ENCODE data around the gene ZNF521.

Gene ZNF521

DNA sequence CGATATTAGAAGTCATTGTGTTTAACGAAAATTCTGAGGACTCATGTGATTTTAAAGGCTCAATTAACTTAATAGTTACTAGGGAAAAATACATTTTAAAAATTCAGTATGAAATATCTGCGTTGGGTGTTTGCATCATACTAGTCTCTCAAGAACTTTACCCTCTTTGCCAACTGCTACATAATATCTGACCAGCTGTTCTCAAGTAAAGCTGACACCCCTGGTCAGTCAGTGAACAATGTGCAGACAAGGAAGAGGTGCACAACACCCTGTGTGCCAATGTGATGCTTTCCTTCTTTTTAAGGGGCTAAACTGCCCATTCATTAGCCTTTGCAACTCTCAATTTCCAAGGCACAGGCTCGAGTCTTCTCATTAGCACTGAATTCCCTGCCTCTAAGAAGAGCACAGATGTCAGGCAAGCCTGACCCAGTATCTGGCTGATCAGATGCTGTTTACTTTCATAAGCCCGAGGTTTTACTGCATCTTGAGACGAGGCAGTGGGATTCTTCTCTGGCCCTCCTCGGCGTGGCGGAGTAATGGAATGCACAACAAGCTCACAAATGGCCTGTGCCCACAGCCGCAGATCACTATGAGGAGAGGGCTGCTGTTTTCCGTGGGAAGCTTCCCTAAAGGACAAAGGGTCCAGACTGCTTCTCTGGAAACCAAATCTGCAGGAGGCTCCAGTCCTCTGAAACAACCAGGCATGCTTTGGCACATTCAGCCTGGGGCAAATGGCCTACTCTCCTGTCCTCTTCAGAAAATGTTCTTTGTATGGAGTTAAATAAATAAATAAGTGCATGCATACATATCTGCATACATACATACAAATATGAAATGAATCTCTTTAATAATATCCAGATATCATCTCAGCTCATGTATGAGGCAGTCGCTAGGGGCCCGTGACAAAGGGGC, 240.3 kb downstream of the ZNF521 start:
- DNase-seq: no peak

DNA sequence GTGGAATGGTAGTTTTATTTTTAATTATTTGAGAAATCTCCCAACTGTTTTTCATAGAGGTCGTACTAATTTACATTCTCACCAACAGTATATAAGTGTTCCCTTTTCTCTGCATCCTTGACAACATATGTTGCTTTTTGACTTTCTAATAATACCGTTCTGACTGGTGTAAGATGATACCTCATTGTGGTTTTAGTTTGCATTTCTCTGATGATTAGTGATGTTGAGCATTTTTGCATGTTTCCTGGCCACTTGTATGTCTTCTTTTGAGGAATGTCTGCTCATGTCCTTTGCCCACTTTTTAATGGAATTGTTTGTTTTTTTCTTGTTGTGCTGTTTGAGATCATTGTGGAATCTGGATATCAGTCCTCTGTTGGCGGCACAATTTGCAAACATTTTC, 242.5 kb downstream of the ZNF521 start:
- no peak for DNase-seq

DNA sequence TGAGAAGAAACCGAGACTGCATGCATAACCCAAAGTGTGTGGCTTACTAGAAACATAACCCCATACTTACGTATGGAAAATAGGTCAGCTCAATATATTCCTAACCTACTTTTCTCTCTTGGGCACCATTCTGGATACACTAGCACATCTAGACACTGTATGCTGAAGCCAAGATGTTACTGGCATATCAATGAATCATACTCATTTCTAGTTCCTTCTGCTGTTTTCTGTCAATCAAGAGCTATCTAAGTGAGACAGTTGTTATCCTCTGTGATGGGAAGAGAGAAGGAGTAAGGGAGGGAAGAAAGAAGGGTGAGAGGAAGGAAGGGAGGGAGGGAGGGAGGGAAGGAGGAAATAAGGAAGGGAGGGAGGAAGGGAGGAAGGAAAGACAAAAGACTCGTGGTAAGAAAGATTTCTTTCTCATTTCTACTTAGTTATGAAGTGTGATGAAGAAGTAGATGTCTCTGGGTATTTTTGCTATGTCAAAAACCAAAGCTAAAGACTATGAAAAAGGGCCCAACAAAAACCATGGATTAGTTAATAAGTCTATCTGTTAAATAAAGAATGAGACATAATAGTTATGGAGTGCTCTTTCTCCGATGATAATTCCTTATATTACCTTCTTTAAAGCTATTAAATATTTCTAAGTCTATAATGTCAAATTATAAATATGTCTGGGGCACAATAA, 248.4 kb downstream of the ZNF521 start:
- DNase-seq: no peak

DNA sequence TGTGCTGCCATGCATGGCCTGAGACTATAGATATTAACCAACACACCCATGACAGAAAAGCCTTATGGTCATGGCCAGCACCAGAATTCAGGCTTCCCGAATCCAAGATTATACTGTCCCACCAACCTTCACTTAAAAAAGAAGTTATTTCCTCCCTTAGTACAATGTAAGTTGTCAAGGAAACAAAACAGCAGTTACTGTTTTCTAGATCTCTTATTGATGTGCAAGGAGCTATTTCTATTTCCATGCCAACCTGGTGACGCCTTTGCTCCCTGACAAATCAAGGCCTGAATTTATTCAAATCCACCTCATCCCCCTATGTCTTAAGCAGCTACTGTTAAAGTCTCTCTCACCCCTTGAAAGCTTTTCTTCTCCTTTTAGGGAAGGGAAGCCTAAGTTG, 249.3 kb downstream of the ZNF521 start:
- no peak for DNase-seq

DNA sequence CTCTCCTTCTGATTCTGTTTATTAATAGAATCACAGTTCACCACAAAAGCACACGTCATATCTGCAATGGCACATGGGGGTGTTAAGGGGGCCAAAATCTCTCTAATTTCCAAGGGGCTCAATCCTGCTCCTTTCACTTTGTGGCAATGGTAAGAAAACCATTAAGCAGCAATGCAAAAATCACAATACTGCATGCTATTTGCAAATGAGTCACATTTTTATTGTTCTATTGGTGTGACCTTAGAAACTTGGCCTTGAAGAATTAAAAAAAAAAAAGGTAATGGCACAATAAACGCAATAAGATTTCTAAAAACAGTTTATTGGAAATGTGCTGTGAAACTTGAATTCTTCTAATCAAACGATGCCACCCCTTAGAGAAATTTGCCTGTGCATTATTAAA, 251.5 kb downstream of the ZNF521 start:
- no peak for DNase-seq

DNA sequence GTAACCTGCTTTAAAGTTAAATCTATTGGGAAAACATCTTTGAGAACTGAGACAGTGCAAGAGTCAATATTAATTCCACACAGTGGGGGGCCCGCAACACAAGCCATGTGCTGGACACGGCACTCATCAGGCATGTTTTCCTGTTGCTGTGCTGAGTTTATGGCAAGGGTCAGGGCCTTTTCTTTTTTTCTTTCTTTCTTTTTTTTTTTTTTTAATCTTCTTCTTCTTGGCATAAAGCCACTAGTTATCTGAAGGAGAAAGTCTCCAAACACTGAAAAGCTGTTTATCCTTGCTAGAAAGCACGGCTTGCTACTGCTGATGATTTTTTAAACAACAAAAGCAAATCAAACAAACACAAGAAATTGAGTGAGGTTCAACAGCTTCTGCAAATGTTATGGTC, 252.1 kb downstream of the ZNF521 start:
- DNase-seq: no peak

DNA sequence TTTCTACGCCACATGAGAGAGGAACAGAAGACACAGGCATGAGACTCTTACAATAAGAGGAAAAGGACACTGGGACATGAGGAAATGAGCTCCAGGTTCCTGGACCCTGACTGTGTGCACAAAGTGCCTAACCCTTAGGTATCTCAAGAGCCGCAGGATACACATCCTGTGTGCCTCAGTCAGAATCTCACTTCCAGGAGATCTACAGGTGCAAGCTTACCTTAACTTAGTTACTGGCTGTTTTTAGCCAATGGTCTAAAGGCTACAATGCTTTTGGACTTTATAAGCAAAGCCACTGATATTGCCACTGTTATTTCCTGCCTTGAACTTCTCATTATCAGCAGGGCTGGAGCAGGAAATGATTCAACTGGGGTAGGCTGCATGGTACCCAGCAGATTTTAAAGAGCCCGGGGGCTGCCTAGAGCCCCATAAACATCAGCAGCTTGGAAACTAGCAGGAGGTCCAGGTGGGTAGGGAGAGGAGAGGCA, 254.4 kb downstream of the ZNF521 start:
- no peak for DNase-seq

DNA sequence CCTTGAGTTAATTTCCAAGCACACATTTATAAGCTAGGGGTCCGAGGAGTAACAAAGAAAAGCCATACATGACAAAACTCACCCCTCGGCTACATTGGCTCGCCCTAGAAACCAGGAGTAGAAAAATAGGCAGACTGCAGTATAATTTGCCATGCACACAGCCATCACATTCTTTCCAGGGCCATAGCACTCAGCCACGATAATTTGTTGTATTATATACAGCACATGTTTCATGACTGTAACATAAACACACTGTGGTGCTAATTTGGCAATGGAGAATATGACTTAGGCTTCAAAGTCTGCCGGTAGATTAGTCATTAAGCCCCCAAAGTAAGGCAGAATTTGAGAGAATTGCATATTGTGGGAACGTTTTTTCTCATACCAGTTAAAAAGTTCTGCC, 254.9 kb downstream of the ZNF521 start:
- DNase-seq: no peak

DNA sequence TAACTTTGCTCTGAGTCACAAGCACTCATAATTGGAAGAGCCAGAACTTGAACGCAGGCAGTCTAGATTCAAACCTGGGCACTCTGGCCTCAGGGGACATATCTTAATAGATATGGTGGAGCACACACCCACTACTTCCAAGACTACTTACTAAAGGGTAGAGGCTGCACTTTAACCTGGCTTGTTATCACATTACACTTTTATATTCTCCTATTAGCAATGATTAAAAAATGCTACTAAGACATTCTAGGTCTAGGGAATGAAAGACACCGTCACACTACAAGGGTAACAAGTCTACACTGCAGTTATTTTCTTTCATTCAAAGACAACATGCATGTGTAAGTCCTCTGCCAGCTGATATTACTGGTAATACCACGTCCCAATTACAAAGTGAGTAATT, 258.8 kb downstream of the ZNF521 start:
- no peak for DNase-seq

DNA sequence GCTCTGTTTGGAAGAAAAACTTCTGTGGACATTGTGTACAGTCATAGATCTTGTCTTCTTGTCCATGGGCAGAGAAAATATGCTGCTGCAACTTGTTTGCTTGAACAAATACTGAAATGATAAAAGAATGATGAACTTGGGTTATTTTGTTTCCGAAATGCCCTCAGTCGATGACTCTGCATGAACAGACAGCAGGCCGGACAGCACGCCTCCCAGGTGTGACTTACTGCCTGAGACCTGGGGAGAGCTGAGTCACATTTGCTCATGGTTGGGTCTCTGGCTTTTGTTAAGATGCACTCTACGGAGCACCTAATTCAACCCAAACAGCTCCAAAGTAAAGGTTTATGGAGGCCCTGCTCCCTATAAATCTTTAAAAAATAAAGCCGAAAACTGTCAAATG, 262.5 kb downstream of the ZNF521 start:
- DNase-seq: no peak

DNA sequence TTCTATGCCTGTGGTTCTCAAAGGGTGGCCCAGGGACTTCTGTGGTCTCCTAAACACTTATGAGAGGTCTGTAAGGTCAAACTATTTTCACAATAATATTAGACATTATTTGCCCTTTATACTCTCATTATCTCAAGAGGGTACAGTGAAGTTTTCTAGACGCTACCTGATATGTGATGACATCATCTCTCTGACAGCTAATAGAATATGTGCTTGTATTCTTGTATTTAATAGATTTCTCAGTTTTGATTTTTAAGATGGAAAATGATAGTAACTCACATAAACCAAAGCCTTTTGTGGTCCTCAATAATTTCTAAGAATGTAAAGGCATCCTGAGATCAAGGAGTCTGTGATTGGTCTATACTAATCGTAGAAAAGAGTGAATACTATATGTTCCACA, 265.1 kb downstream of the ZNF521 start:
- no peak for DNase-seq

DNA sequence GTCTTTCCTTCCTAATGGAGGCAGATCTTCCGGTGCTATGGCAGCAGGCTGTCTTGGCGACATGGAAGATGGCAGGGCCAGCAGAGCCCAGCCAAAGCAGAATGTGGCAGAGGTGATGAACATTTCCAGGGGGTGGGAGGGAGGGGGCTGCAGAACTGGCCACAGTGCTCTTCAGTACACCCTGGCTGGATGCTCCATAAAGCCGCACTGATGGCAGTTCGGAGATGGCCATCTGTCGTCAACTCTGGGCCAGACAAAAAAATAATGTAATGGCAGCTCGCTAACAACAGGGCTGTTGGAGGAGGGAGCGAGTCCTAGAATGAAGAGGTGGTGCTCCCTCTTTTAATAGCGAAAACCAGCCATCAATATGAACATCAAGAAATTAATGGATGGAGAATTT, 271.0 kb downstream of the ZNF521 start:
- DNase-seq: no peak

DNA sequence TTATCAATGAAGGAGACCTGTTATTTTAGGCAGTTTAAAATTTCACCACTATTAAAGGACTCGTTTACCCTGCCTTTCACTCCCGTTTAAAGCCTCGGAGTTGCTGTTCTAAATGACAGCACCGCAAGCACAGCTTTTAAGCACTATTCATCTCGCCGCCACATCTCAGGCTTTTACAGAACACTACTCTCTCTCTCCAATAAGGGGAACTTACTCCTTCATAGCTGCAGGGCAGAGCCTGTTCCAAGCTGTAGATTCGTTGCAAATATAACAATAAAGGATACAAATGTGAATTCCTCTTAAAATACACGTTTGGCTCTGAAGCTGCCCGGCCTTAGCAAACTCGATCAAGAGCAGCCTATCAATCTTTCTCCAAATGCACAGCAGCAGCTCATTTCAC, 271.8 kb downstream of the ZNF521 start:
- DNase-seq: no peak

DNA sequence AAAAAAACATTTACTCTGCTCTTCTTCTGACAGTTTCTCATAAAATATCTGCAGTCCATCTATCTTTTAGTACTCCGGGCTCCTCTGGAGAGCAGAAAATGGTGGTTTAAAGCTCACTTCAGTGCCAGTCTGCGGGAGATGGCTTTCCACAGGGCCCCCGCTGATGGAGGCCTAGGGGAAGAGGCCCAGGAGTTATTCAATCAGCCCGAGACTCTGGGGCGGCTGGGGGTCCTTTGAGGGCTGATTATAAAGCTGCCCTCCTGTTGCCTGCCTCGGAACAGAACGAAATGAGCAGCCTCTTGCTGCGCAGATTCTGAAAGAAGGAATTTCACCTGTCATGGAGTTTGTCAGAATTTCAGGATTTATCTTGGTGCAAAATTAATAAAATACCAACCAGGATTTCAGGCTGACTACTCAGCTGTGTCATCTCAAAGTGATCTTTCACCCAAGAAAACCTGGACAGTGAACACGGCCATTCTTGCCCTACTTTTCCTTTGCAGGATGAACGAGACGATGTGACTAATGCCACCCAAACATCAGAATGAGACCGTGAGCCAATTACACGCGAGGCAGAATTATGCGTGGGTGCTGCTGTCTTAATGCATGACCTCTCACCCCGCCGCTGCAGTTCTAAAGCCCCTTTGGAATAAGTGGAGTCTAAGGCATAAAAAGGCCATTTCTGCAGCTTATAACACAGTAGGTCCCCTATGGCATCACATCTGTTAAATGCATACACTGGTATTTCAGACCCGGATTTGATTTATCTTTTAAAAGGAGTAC, 273.8 kb downstream of the ZNF521 start:
- DNase-seq: no peak

DNA sequence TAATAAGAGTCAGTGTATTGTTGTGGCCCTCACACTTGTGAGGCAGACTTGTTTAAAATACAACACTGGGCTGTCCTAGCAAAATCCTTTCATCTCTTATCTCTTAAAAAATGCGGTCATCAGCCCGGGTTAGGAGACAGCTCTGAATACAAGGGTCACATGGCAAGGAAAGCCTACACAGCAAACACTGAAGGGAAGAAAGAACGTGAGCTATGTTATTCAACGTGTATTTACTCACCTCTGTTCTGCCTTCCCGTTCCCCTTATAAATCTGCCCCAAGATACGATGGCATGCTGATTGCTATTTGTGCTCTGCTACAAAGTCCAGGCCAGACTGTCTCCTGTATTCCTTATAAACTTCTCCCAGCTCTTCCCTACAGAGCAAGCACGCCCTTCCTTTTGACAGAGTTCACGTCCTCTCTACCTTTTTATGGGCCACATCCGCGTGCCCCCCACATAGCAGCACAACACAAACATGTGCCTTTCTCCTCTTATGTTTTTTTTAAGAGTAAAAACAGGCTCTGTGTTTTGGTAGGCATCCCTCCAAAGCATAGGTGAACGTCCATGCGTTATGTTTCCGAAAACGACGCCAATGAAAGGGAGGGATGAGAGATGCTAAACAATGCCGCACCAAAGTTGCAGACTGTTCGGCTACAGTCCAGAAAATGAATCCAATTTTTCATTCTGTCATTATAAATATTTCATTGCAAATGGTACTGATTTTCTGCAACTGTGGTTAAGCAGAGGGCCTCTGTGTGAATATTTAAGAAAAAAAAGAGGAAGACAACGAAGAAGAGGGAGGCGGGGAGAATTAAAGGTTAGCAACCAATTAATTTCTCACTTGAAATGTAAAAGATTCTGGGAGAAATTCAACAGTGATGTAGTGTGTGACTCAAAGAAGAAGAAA, 274.7 kb downstream of the ZNF521 start:
- DNase-seq: no peak

DNA sequence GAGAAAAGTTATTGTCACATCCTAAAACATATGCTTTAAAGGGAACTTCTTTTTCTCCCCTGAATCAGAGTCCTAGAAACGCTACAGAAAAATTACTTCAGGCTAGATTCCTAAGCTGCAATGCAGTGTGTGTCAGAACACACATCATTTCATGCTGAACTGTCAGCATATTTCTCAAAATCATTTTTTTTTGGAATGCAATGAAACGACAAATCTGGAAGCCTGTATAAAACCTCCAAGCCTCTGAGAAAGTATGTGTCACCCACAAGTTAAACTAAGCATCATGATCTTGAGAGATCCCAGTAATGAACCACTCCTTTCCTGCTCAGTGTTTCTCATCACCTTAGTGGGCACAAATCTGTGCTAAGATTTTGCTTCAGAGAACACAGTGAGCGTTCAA, 276.2 kb downstream of the ZNF521 start:
- DNase-seq: no peak

DNA sequence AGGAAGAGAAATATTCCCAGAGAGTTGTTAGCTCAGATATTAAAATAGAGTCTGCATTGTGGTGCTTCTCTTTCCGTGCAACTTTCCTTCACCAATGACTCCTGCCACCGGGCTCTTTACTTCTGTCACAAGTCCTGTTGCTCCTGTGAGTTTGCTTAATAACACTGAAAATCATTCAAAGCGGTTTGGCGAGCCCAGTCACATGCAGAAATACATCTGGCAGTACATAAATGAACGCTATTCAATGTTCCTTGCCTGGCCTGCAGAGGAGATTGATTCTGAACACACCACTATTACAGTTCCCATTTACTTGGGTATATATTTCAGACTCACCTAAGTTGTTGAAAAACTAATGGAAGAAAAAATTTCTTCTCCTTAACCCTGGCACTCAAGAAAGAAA, 276.6 kb downstream of the ZNF521 start:
- no peak for DNase-seq

DNA sequence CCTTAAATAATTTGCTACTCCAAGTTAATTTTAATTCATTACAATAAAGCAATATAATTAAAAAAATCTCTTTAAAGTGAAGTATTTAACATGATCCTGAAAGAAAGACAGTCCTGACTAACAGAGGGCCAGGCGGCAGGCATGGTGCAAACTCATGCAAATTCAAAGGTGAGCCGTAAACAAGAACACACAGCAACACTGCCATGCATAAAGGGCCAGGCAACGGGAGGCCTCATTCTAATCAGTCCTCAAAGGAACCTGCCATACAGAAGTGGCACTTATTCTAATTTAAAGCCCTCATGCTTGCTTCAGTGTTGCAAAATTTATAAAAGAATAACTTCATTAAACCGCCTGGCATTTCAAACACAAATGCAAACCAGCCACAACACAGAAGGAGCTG, 277.0 kb downstream of the ZNF521 start:
- no peak for DNase-seq

DNA sequence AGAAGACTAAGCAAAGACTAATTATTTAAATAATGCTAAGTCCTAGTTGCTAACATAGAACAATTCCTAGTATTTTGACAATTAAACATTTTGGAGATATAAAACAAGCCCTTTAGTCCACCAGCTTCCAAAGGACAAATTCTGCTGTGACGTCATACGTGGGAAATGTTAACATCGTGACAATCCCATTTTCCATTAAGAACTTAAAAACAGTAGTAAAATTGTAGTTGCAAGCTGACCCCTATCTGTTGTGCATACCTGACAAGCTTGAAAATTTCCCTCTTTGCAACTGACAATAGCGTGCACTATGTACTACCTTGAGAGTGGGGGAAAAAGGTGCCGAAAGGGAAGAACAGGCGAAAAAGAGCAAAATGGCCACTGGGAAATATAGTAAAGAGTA, 279.8 kb downstream of the ZNF521 start:
- DNase-seq: no peak

DNA sequence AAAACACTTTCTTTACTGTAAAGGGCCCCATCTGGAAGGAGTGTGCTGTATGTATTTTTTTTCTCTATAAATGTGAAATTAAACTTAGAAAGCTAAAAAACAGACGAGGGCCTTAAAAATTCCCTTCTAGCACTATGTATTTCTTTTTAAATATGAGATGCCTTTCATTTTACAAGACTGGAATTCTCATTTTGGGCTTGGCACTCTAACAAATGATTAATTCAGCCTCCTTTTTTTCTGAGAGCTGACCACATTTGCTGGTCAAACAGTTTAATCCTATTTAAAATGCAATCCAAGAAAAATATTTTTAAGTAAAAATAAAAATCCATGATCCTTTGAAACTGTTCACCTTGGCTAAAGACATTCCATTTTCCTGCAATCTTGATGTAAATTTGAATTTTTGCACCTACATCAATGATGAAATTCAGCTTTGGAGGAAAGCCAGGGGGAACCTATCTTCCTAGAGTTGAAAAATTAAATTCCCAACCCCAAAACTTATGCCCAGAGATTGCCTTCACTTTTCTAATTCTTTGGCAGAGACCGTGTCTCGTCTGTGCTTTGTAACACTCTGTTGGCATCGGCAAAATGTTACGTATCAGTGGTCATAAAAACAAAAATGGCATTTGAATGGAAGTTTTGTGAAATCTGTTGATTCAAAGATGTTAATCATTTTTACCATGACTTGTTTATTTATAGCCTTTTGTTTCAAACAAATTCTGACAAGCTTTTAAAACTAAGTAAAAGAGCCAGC, 284.5 kb downstream of the ZNF521 start:
- no peak for DNase-seq

DNA sequence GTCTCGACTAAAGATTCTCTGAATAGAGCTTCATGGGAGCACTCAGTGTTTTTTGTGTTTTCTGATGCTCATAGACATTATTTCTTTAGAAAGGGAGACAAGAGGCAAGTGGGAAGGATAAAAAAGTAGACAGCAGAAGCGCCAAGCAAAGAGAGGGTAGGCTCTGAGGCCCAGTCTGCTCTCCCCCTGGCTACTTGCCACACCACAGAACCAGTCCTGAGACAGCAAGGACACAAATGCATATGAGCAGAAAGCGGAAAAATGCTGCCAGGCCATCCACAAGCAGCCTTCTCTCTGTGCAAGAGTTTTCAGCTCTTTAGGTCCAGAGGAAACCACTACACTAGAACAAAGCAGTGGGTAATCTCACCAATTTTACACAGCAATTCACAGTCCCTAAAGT, 285.4 kb downstream of the ZNF521 start:
- DNase-seq: no peak

DNA sequence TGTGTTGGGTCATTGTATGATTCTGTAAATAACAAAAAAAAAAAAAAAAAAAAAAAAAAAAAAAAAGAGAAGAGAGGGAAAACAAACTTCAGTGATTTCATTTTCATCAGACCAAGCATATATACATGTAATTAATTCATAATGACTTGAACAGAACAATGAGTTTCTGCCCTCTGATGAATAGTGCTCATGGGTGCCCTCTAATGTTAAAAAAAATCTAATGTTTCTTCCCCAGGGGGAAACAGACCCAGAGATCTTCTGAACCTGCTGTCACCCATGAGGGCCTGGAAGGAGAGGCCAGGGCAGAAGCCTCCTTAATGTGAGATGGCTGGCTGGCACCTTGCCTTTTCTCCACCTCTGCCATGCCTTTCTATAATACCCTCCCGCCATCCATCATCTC, 289.2 kb downstream of the ZNF521 start:
- DNase-seq: no peak

Measured in NCI-H345 (cell line).